PC-3 (cell line): ENCODE measurements around the gene KCNQ5.
A peak's percentile ranks its signal among the peaks of the same experiment; 100 is the strongest.

Experiments
- CTCF ChIP-seq: fragments of 300-600 bp; sonication (generic); conservative IDR thresholded peaks from 2 replicates; pipeline ENCODE4 v1.5.1; 2017; ENCODE audit warnings: antibody characterized with exemption, low read depth, mild to moderate bottlenecking, low read length
- EZH2 ChIP-seq: fragments of 300-600 bp; sonication (generic); IDR thresholded peaks from one replicate; pipeline ENCODE4 v1.6.1; 2017; ENCODE audit warnings: antibody characterized with exemption, mild to moderate bottlenecking, low read length; ENCODE audit not compliant: unreplicated experiment
- EZH2phosphoT487 ChIP-seq: fragments of 300-600 bp; sonication (generic); IDR thresholded peaks from 2 replicates; pipeline ENCODE4 v1.6.1; 2018; ENCODE audit warnings: mild to moderate bottlenecking, antibody characterized with exemption, low read length, borderline replicate concordance

- TF ChIP-seq CTCF (peak; percentile 46), EZH2phosphoT487 (no peak), EZH2 (no peak)
These were observed 512.7 kb downstream of the KCNQ5 start for GRCh38 chr6:73134588-73134987.
